Lung (tissue), 12 donors: Measurements from ENCODE around the gene NRAS. TPM values are rescaled to one million over a fixed set of nuclear protein-coding genes. Genes with fewer than 3 reads are reported as not detected.

Experiments
- ATAC-seq: fragments of 200-7000 bp; cut with Tn5 transposase; one replicate; pipeline ENCODE4 v1.9.1; 2020; ENCODE audit warnings: moderate number of reproducible peaks; ENCODE audit not compliant: insufficient read depth, low FRiP score
- DNase-seq, 3 donors: peaks; one replicate each; pipeline ENCODE4 v3.0.0-alpha.2; 2013 to 2017
- H3K27ac ChIP-seq, 2 donors: one replicate each; pipeline ENCODE4 v1.5.1; 2013; ENCODE audit warnings: mild to moderate bottlenecking in 2 of 2, moderate library complexity in 2 of 2, control low read depth in 1 of 2, inconsistent platforms in 1 of 2, low read depth in 1 of 2, low read length in 1 of 2
- H3K27me3 ChIP-seq, 3 donors: one replicate each; pipeline ENCODE4 v1.5.1; 2013; ENCODE audit warnings: low read length in 2 of 3; ENCODE audit not compliant: control insufficient read depth in 3 of 3, insufficient read depth in 3 of 3
- H3K36me3 ChIP-seq, 4 donors: one replicate each; pipeline ENCODE4 v1.5.1; 2013; ENCODE audit warnings: low read length in 4 of 4, mild to moderate bottlenecking in 1 of 4, moderate library complexity in 1 of 4; ENCODE audit not compliant: control insufficient read depth in 4 of 4, insufficient read depth in 4 of 4
- H3K4me1 ChIP-seq, 5 donors: one replicate each; pipeline ENCODE4 v1.5.1; 2013; ENCODE audit warnings: low read length in 5 of 5, mild to moderate bottlenecking in 2 of 5, moderate library complexity in 1 of 5; ENCODE audit not compliant: control insufficient read depth in 5 of 5, insufficient read depth in 5 of 5
- H3K4me3 ChIP-seq: one replicate; pipeline ENCODE4 v1.5.1; 2013; ENCODE audit warnings: mild to moderate bottlenecking, control low read depth, moderate library complexity
- H3K9ac ChIP-seq, 2 donors: one replicate each; pipeline ENCODE4 v1.5.1; 2013; ENCODE audit warnings: low read length in 2 of 2, control low read depth in 1 of 2; ENCODE audit not compliant: insufficient read depth in 1 of 2
- H3K9me3 ChIP-seq, 4 donors: one replicate each; pipeline ENCODE4 v1.5.1; 2013; ENCODE audit warnings: low read length in 3 of 4, mild to moderate bottlenecking in 1 of 4, moderate library complexity in 1 of 4; ENCODE audit not compliant: control insufficient read depth in 4 of 4, insufficient read depth in 3 of 4
- WGBS, 2 donors: extraction: QIAGEN DNeasy Blood & Tissue Kit; methylation state at CpG; one replicate each; pipeline ENCODE4 v1.1.7; 2013; 5-methylcytosine and 5-hydroxymethylcytosine counted together
- polyA plus RNA-seq, 2 donors: library from polyadenylated mRNA; stranded (reverse); fragments of 200-250 nt; gene quantifications; one replicate each; pipeline ENCODE4 v1.2.1, GENCODE V29; 2013
- total RNA-seq, 2 donors: library from RNA; depleted of rRNA in 1 of 2; stranded (reverse); fragments of >200 nt in 1 of 2; gene quantifications; one replicate each; pipeline ENCODE4 v1.2.1, GENCODE V29; 2014 to 2021
- TF ChIP-seq, protein P1 (sequence below): IDR thresholded peaks from 2 replicates; pipeline ENCODE4 v1.5.1; 2012; ENCODE audit warnings: mild to moderate bottlenecking; ENCODE audit errors: control extremely low read depth, extremely low read depth
- donor health status: control.
- donor health status: control.
- donor health status: Bipolar disorder and iron deficiency.
- donor health status: healthy.
- donor health status: DM: yes; HTN: yes; CAD: no.

NRAS gene
- total and polyA plus RNA-seq, 4 donors, result 14.6 to 43.3 (median 28.5) TPM

GRCh38 chr1:114710360-114710759 is 6.2 kb downstream of the NRAS start:
- no peak for ATAC-seq
- peaks cover 18 to 56% (median 25%) of the 10 kb centered on the region in 4 donors for H3K36me3 ChIP-seq

GRCh38 chr1:114707604-114708003 is 9.0 kb downstream of the NRAS start:
- TF ChIP-seq, protein P1, sequence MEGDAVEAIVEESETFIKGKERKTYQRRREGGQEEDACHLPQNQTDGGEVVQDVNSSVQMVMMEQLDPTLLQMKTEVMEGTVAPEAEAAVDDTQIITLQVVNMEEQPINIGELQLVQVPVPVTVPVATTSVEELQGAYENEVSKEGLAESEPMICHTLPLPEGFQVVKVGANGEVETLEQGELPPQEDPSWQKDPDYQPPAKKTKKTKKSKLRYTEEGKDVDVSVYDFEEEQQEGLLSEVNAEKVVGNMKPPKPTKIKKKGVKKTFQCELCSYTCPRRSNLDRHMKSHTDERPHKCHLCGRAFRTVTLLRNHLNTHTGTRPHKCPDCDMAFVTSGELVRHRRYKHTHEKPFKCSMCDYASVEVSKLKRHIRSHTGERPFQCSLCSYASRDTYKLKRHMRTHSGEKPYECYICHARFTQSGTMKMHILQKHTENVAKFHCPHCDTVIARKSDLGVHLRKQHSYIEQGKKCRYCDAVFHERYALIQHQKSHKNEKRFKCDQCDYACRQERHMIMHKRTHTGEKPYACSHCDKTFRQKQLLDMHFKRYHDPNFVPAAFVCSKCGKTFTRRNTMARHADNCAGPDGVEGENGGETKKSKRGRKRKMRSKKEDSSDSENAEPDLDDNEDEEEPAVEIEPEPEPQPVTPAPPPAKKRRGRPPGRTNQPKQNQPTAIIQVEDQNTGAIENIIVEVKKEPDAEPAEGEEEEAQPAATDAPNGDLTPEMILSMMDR, result no peak
- WGBS, 2 donors, result 92 to 97% methylated on average over 2 of the region's 2 CpGs
- no peaks in the 10 kb centered on the region for H3K4me1 ChIP-seq
- DNase-seq, result no peak
- no peaks in the 10 kb centered on the region for H3K9me3 ChIP-seq
- H3K36me3 ChIP-seq, result peaks cover 17 to 50% (median 22%) of the 10 kb centered on the region in 4 donors
- no peak overlapping the region for H3K4me3 ChIP-seq
- no peaks in the 10 kb centered on the region for H3K27me3 ChIP-seq
- no peak for ATAC-seq
- no peak overlapping the region for H3K27ac ChIP-seq
- no peak overlapping the region for H3K9ac ChIP-seq

More at GRCh38 chr1:114710360-114710759, 6.2 kb downstream of the NRAS start:
- no peak overlapping the region for H3K9ac ChIP-seq
- H3K27ac ChIP-seq, result no peak overlapping the region
- H3K4me3 ChIP-seq, result no peak overlapping the region
- H3K27me3 ChIP-seq, result no peaks in the 10 kb centered on the region
- H3K4me1 ChIP-seq, result peaks cover 0 to 3% (median 0%) of the 10 kb centered on the region in 5 donors
- H3K9me3 ChIP-seq, result no peaks in the 10 kb centered on the region
- TF ChIP-seq, protein P1, result no peak
- DNase-seq, result no peak
- 97 to 99% methylated on average over 3 of the region's 3 CpGs for WGBS, 2 donors

DNA sequence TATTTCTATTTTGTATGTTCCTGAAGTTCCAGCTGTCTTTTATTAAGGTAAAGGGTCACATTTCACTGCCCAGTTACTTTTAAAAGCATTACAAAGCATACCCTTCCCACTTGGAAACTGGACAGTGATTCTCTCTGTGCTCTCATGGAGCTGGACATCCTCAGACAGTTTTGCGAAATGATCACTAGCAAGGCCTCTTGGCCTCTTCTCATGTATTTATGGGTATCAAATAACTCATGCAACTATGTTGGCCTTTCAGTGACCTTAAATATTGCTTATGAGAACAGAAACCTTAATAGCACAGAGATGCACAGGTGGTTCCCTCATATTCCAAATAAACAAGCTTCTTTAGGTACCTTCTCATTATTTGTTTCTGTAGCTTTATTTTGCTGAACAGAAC is 13.3 kb downstream of the NRAS start:
- no peak overlapping the region for H3K9ac ChIP-seq
- no peak overlapping the region for H3K27ac ChIP-seq
- 92 to 97% methylated on average over 1 of the region's 1 CpG for WGBS, 2 donors
- H3K36me3 ChIP-seq, result peaks cover 3 to 22% (median 6%) of the 10 kb centered on the region in 4 donors
- H3K9me3 ChIP-seq, result no peaks in the 10 kb centered on the region
- TF ChIP-seq, protein P1, result no peak
- H3K4me3 ChIP-seq, result no peak overlapping the region
- no peaks in the 10 kb centered on the region for H3K4me1 ChIP-seq
- H3K27me3 ChIP-seq, result no peaks in the 10 kb centered on the region
- DNase-seq (no peak), ATAC-seq (no peak)

- Histone ChIP-seq H3K4me1 (no peaks in the 10 kb centered on the region), H3K9me3 (no peaks in the 10 kb centered on the region), H3K36me3 (peaks cover 2 to 17% (median 3%) of the 10 kb centered on the region in 4 donors), H3K4me3 (no peak overlapping the region), H3K27ac (no peak overlapping the region), H3K27me3 (peaks cover 0 to under 1% (median 0%) of the 10 kb centered on the region in 3 donors), H3K9ac (no peak overlapping the region)
- DNase-seq (no peak), ATAC-seq (no peak)
- WGBS, 2 donors, result 92 to 95% methylated on average over 5 of the region's 5 CpGs
- TF ChIP-seq, protein P1, result no peak
Observed at GRCh38 chr1:114702737-114703136, 13.8 kb downstream of the NRAS start.
